HUES64 (cell line): ENCODE data around the gene HNRNPL.
"Not testable (repeated sequence)": the region's sequence is repeated elsewhere in the genome, so short reads cannot be mapped to it uniquely, and the experiment has no call there.

ENCODE experiments used
- H3K27ac ChIP-seq: 2 replicates; pipeline ENCODE4 v1.7.0; 2013; ENCODE audit warnings: low read depth, low read length, inconsistent platforms
- H3K27me3 ChIP-seq: 2 replicates; pipeline ENCODE4 v1.6.1; 2013; ENCODE audit warnings: mild to moderate bottlenecking, low read length; ENCODE audit not compliant: insufficient read depth
- H3K36me3 ChIP-seq: 2 replicates; pipeline ENCODE4 v1.6.1; 2013; ENCODE audit warnings: mild to moderate bottlenecking, low read length; ENCODE audit not compliant: insufficient read depth
- H3K4me1 ChIP-seq: 2 replicates; pipeline ENCODE4 v1.6.1; 2013; ENCODE audit warnings: mild to moderate bottlenecking, low read length, moderate library complexity; ENCODE audit not compliant: insufficient read depth
- H3K4me3 ChIP-seq: 2 replicates; pipeline ENCODE4 v1.5.1; 2013; ENCODE audit warnings: mild to moderate bottlenecking, low read length, moderate library complexity
- H3K9ac ChIP-seq: 2 replicates; pipeline ENCODE4 v1.6.1; 2013; ENCODE audit warnings: mild to moderate bottlenecking, low read depth, low read length
- H3K9me3 ChIP-seq: 2 replicates; pipeline ENCODE4 v1.6.1; 2013; ENCODE audit warnings: low read depth, low read length; ENCODE audit not compliant: insufficient read depth
- WGBS: fragments of 150-250, 120-280 bp; methylation state at CpG from one replicate; pipeline ENCODE4 v1.1.7; 2013; ENCODE audit warnings: missing lambda C conversion rate; 5-methylcytosine and 5-hydroxymethylcytosine counted together

Gene HNRNPL

GRCh38 chr19:38793671-38794070 is 56.1 kb downstream of the HNRNPL start:
- no peaks in the 10 kb centered on the region for H3K4me1 ChIP-seq
- no peaks in the 10 kb centered on the region for H3K9me3 ChIP-seq
- H3K27ac ChIP-seq, result no peak overlapping the region
- no peaks in the 10 kb centered on the region for H3K36me3 ChIP-seq
- H3K27me3 ChIP-seq, result no peaks in the 10 kb centered on the region
- WGBS, result 91% methylated on average over 4 of the region's 5 CpGs
- no peak overlapping the region for H3K4me3 ChIP-seq
- no peak overlapping the region for H3K9ac ChIP-seq

GRCh38 chr19:38793177-38793576 is 56.6 kb downstream of the HNRNPL start:
- Histone ChIP-seq H3K4me1 (no peaks in the 10 kb centered on the region), H3K36me3 (no peaks in the 10 kb centered on the region), H3K4me3 (no peak overlapping the region), H3K27ac (no peak overlapping the region), H3K9ac (no peak overlapping the region), H3K9me3 (no peaks in the 10 kb centered on the region), H3K27me3 (no peaks in the 10 kb centered on the region)
- 83% methylated on average over 8 of the region's 8 CpGs for WGBS

- Histone ChIP-seq H3K27ac (no peak overlapping the region), H3K36me3 (no peaks in the 10 kb centered on the region), H3K9ac (no peak overlapping the region), H3K4me1 (no peaks in the 10 kb centered on the region), H3K27me3 (no peaks in the 10 kb centered on the region), H3K4me3 (no peak overlapping the region), H3K9me3 (no peaks in the 10 kb centered on the region)
- 90% methylated on average over 63 of the region's 71 CpGs for WGBS
Observed at GRCh38 chr19:38792250-38793111, 57.3 kb downstream of the HNRNPL start.

GRCh38 chr19:38791451-38792064 is 58.2 kb downstream of the HNRNPL start:
- H3K36me3 ChIP-seq, H3K27me3 ChIP-seq, H3K9ac ChIP-seq, H3K4me1 ChIP-seq, H3K9me3 ChIP-seq, H3K27ac ChIP-seq: not testable (repeated sequence)
- no CpG with 5 or more reads among the region's 40 CpGs for WGBS
- 0 out of 2 replicates have a peak overlapping the region, but pooled peaks have one; percentile 32 for H3K4me3 ChIP-seq

GRCh38 chr19:38790507-38791403 is 59.0 kb downstream of the HNRNPL start:
- H3K27ac ChIP-seq, H3K27me3 ChIP-seq, H3K4me1 ChIP-seq, H3K9me3 ChIP-seq, H3K36me3 ChIP-seq, H3K9ac ChIP-seq: not testable (repeated sequence)
- WGBS, result 70% methylated on average over 13 of the region's 49 CpGs
- H3K4me3 ChIP-seq, result 0 out of 2 replicates have a peak overlapping the region, but pooled peaks have one; percentile 32

- no peaks in the 10 kb centered on the region for H3K27me3 ChIP-seq
- no peak within 1 kb of the TSS for H3K27ac ChIP-seq
- WGBS, result 76% methylated on average over 10 of the region's 17 CpGs
- no peaks in the 10 kb centered on the region for H3K36me3 ChIP-seq
- no peaks in the 10 kb centered on the region for H3K4me1 ChIP-seq
- H3K9ac ChIP-seq, result no peak within 1 kb of the TSS
- H3K9me3 ChIP-seq, result no peaks in the 10 kb centered on the region
- H3K4me3 ChIP-seq, result no peak within 1 kb of the TSS
Observed at GRCh38 chr19:38788478-38789243, 61.1 kb downstream of the HNRNPL start, which contains the start of gene LGALS7B. Gene LGALS7B, plus strand, starts transcription at chr19:38789200. Its CDS starts 27 bp downstream, at chr19:38789227.

GRCh38 chr19:38786572-38787265 is 63.1 kb downstream of the HNRNPL start:
- no peaks in the 10 kb centered on the region for H3K4me1 ChIP-seq
- no peak overlapping the region for H3K27ac ChIP-seq
- no peaks in the 10 kb centered on the region for H3K27me3 ChIP-seq
- H3K36me3 ChIP-seq, result no peaks in the 10 kb centered on the region
- H3K4me3 ChIP-seq, result no peak overlapping the region
- WGBS, result 89% methylated on average over 11 of the region's 11 CpGs
- no peaks in the 10 kb centered on the region for H3K9me3 ChIP-seq
- no peak overlapping the region for H3K9ac ChIP-seq
